Umbilical cord (tissue), 2 donors: ENCODE results near the gene SUGCT. TPM values are rescaled to one million over a fixed set of nuclear protein-coding genes. Genes with fewer than 3 reads are reported as not detected.
A peak's percentile ranks its signal among the peaks of the same experiment; 100 is the strongest.

Source experiments
- DNase-seq: peaks from one replicate; pipeline ENCODE4 v3.0.0-alpha.2; 2015; ENCODE audit warnings: low spot score
- total RNA-seq: library from RNA; depleted of rRNA; stranded (reverse); fragments of >200 nt; gene quantifications from one replicate; pipeline ENCODE4 v1.2.3, GENCODE V29; 2014; ENCODE audit warnings: low replicate concordance; ENCODE audit not compliant: insufficient read depth

SUGCT gene
- total RNA-seq, 1 donor from 2014 or later: 33.5 TPM

GRCh38 chr7:40859076-40859475, 724.3 kb downstream of the SUGCT start:
- no peak for DNase-seq

- no peak for DNase-seq
These were observed 725.2 kb downstream of the SUGCT start for GRCh38 chr7:40859965-40860543.

- DNase-seq: no peak
These were observed 730.8 kb downstream of the SUGCT start for GRCh38 chr7:40865441-40866233.

DNA sequence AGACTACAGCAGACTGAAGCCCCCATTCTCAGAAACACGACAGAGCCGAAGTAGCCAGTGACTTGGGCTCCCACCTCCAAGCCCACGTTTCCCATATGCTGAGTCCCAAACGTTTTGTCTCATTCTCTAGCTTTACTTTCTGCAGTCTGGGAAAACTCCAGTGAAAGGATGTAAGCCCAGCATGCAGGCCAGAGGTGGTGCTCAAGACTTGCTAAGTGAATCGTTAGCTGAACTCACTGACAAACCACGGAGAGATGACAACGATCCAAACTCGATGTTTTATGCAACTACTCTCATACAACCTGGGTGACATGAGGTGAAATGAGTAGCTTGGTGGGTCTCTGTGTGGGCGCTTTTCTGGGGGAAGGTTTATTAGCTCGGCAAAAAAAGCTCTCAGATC, 731.8 kb downstream of the SUGCT start:
- no peak for DNase-seq

DNA sequence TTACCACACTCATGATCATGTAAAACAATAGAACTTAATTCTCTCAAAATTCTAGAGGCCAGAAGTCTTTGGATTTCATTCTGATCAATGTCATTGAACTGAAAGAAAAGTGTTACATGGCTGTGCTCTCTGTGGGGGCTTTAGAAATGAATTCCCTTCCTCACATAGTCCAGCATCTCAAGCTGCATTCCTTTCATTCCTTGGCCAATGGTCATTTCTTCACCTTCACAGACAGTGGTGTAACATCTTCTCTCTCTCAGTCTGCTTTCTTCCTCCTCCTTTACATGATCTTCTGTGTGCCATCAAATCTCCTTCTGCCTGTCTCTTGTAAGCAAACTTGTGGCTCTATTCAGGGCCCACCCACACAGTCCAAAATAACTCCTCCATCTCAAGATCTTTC, 735.3 kb downstream of the SUGCT start:
- no peak for DNase-seq

GRCh38 chr7:40873248-40873647, 738.4 kb downstream of the SUGCT start:
- no peak for DNase-seq

- no peak for DNase-seq
These were observed 740.0 kb downstream of the SUGCT start for GRCh38 chr7:40874756-40875155.

DNA sequence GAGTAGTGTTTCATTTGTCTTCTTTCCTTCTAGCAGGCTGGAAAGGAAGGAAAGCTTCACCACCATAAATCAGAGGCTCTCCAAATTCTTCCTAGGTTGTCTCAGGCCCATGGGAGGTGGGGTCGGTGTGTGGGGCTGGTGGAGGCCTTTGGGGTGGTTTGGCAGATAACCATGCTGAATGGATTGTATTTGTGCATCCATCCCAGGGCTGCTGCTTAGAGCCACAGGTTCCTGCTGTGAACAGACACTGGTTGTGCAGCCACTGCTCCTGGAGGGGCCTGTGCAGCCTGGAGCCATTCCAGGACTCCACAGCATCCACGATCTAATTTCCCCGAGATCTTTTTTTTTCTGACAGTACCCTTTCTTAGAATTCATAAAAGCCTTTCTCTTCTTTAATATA, 741.8 kb downstream of the SUGCT start:
- DNase-seq: no peak

- DNase-seq: no peak
These were observed 745.2 kb downstream of the SUGCT start for GRCh38 chr7:40879941-40880543.

GRCh38 chr7:40880581-40880980, 745.8 kb downstream of the SUGCT start:
- no peak for DNase-seq

DNA sequence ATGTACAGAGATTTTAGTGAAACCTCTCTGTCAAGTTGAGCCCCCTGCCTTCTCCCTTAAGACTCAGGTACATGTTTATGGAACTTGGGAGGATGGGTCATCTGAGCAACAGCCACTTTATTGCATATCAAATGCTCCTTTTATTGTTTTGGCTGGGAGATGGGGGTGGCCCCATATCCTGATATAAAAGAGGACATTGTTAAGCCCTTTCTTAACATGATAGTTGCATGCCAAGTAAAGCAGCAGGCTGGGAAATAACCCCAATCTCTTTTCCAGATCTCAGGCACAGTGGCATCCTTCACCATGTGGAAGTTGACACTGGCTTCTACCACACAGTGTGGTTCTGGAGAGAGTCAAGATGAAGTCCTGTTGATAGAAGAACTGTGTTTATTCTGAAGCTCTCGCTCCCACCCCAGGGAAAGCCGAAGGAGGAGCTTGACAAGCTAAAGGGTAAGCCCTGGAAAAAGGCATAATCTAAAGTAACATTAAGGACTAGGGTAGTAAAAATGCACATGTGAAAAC, 746.7 kb downstream of the SUGCT start:
- DNase-seq: no peak

- DNase-seq: no peak
These were observed 747.4 kb downstream of the SUGCT start for GRCh38 chr7:40882071-40882658.

- DNase-seq: no peak
These were observed 749.0 kb downstream of the SUGCT start for GRCh38 chr7:40883826-40884225.

DNA sequence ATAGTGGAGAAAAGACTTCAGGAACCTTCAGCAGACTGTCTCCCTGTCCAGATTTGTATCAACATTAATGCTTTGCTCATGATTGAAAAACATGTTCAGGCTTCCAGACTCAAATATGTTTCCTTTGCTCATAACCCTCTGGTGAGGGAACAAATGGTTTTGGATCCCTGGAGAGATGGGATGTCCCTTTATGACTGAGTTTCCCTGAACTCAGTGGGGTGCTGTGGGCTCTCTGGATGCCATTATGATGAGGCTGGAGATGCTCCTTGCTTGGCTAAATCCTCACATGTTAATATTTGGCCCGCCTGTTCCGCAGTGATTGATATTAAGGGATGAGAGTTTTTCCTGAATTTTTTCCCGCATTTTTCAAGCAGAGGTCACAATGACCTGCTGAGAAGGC, 749.4 kb downstream of the SUGCT start:
- DNase-seq: no peak

DNA sequence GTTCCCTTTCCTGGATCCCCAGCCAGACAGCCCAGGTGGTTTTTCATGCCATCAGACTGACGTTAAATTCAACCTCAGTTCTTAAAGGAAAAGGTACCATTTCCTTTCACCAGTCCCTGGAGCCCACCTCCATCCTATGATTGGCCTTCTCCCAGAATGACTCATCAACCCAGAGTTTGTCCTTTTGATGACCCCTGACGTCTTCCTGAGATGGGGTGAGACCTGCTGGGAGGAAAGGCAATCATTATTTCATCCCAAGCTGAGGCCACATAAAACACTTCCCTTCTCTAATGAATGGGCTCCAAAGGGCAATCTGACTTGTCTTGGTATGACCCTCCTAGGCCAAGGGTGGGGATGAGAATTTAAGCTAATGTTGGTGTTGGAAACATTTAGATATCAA, 750.7 kb downstream of the SUGCT start:
- no peak for DNase-seq

- no peak for DNase-seq
These were observed 752.3 kb downstream of the SUGCT start for GRCh38 chr7:40887099-40887498.

DNA sequence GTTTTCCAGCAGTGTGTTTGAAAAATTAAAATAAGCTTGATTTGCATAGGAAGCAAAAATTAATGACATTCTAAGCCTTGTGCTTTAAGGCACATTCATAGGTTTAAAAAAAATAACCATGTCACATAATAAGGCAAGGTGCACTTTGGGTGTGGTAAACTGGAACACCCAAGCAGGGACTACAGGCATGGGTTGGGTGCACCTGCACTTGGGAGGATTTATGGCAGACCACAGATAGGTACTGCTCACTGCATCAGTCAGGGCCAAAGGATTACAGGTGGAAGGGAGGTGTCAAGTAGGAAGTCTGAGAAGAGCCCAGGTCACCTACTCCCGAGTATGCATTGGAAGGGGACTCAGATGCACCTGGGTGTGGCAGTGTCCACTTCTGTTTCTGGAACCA, 753.7 kb downstream of the SUGCT start:
- DNase-seq: no peak

DNA sequence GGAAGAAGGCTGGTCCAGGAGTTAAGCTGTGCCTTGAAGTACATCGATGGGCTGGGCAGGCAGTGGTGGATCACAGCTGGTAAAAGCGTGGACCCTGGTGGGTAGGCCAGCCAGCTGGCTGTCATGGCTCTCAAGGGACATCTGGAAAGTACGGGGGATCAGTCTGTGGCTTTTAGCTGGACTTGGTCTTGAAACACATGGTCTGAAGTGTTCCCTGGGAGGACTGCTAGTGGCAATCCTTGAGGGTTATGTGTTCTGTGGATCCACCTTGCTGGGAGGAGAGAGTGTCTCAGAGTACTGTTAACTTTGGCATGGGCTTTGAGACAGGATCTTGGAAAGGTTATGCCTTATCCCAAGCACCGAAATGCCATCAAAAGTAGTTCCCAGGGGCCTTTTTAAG, 754.3 kb downstream of the SUGCT start:
- no peak for DNase-seq

GRCh38 chr7:40889539-40889938, 754.7 kb downstream of the SUGCT start:
- DNase-seq: no peak

- no peak for DNase-seq
These were observed 755.4 kb downstream of the SUGCT start for GRCh38 chr7:40890088-40890692.

- DNase-seq: no peak
These were observed 756.4 kb downstream of the SUGCT start for GRCh38 chr7:40891232-40891631.

DNA sequence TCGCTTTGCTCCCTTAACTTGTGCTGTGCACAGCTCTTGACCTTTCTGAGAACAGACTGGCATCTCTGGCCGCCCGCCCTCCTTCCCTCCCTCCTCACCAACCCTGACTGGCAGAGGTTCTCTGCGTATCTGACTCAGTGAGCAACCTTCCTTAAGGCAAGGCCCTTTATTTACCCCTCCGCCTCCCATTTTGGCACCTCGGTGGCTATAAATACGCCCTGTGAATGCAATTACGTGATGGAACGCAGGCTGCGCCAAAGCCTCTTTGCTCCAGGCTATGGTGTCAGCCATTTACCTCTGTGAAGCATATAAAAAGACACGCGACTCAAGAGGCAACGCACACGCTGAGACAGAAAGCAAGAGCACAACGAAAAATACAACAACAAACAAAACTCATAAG, 764.3 kb downstream of the SUGCT start:
- DNase-seq: peak; percentile 35
